GM18909 (cell line): Measurements from ENCODE around the gene HGS.

Experiments used
- ATAC-seq: cut with Tn5 transposase; IDR thresholded peaks from one replicate; pipeline ENCODE4 v1.9.1; 2021; ENCODE audit warnings: mild to moderate bottlenecking; ENCODE audit not compliant: unreplicated experiment, poor library complexity

HGS gene

GRCh38 chr17:81715872-81716673 is 32.3 kb downstream of the HGS start:
- no peak for ATAC-seq

GRCh38 chr17:81716674-81716996 is 32.8 kb downstream of the HGS start:
- ATAC-seq: no peak

- ATAC-seq: no peak
Measured at GRCh38 chr17:81717049-81717765, 33.4 kb downstream of the HGS start.

GRCh38 chr17:81717766-81718089 is 33.9 kb downstream of the HGS start:
- ATAC-seq: no peak

GRCh38 chr17:81719410-81720266 is 35.8 kb downstream of the HGS start:
- no peak for ATAC-seq

GRCh38 chr17:81720267-81721071 is 36.7 kb downstream of the HGS start:
- ATAC-seq: no peak

GRCh38 chr17:81722184-81723120 is 38.6 kb downstream of the HGS start:
- no peak for ATAC-seq

GRCh38 chr17:81723651-81724209 is 39.9 kb downstream of the HGS start:
- ATAC-seq: no peak

- no peak for ATAC-seq
Measured at GRCh38 chr17:81725439-81725838, 41.6 kb downstream of the HGS start.

GRCh38 chr17:81726004-81726403 is 42.2 kb downstream of the HGS start:
- no peak for ATAC-seq

- no peak for ATAC-seq
Measured at GRCh38 chr17:81727324-81728031, 43.7 kb downstream of the HGS start.

GRCh38 chr17:81733507-81734404 is 49.9 kb downstream of the HGS start:
- ATAC-seq: no peak

GRCh38 chr17:81734405-81735263 is 50.8 kb downstream of the HGS start:
- ATAC-seq: no peak

- ATAC-seq: no peak
Measured at GRCh38 chr17:81735264-81736102, 51.7 kb downstream of the HGS start.

GRCh38 chr17:81737947-81738800 is 54.4 kb downstream of the HGS start:
- no peak for ATAC-seq
